B cell (primary cell): Measurements from ENCODE around the gene SEMA4G. TPM values are rescaled to one million over a fixed set of nuclear protein-coding genes. Genes with fewer than 3 reads are reported as not detected.

Source experiments
- ATAC-seq: fragments of 200-7000 bp; cut with Tn5 transposase; one replicate; pipeline ENCODE4 v1.10.0; 2021; ENCODE audit warnings: low read depth, mild to moderate bottlenecking, moderate number of reproducible peaks, moderate library complexity
- CTCF ChIA-PET: fragments of 350-600 bp; sonication (Branson Sonifier 250); formaldehyde crosslinking; loops from one replicate; lab custom pipeline; 2021; ENCODE audit warnings: antibody characterized with exemption, inconsistent platforms; lab: Charles Lee
- POLR2A ChIA-PET: fragments of 350-600 bp; sonication (Branson Sonifier 250); formaldehyde crosslinking; loops from one replicate; lab custom pipeline; 2021; ENCODE audit warnings: antibody characterized with exemption; lab: Charles Lee
- DNase-seq: peaks from one replicate; pipeline ENCODE4 v3.0.0; 2013
- H2AFZ ChIP-seq: 2 replicates; pipeline ENCODE4 v1.6.1; 2012; ENCODE audit warnings: mild to moderate bottlenecking, low read depth, low read length; ENCODE audit not compliant: insufficient read depth, poor library complexity, severe bottlenecking
- H3K27ac ChIP-seq, 2 donors: 1 replicate in 1 of 2; 2 replicates in 1 of 2; pipeline ENCODE4 v1.5.1; 2012 to 2013; ENCODE audit warnings: low read length in 2 of 2, mild to moderate bottlenecking in 2 of 2, moderate library complexity in 1 of 2
- H3K27me3 ChIP-seq, 4 experiments: fragments of 200-600 bp in 1 of 4; sonication (generic) in 1 of 4; replicated peaks in 1 of 4; 1 replicate in 2 of 4; 2 replicates in 2 of 4; pipeline versions ENCODE4 v1.6.1 to v1.7.0; 2013 to 2016; ENCODE audit warnings: low read length in 3 of 4, mild to moderate bottlenecking in 2 of 4, mixed read lengths in 1 of 4, moderate library complexity in 1 of 4; ENCODE audit not compliant: insufficient read depth in 4 of 4, control insufficient read depth in 3 of 4; ENCODE audit errors: control extremely low read depth in 1 of 4
- H3K36me3 ChIP-seq, 2 experiments: replicated peaks in 1 of 2; 1 replicate in 1 of 2; 2 replicates in 1 of 2; pipeline versions ENCODE4 v1.6.1 to v1.7.1; 2013; ENCODE audit warnings: low read length in 1 of 2; ENCODE audit not compliant: insufficient read depth in 2 of 2, control insufficient read depth in 1 of 2; ENCODE audit errors: control extremely low read depth in 1 of 2, extremely low read depth in 1 of 2
- H3K4me1 ChIP-seq, 2 donors: fragments of 200-600 bp in 1 of 2; sonication (generic) in 1 of 2; 1 replicate in 1 of 2; 2 replicates in 1 of 2; pipeline versions ENCODE4 v1.5.1 to v1.6.1; 2013 to 2017; ENCODE audit warnings: low read length in 2 of 2; ENCODE audit not compliant: control insufficient read depth in 2 of 2, insufficient read depth in 2 of 2
- H3K4me2 ChIP-seq: replicated peaks from 2 replicates; pipeline ENCODE3; 2012; ENCODE audit warnings: mild to moderate bottlenecking, low read depth, low read length; ENCODE audit not compliant: poor library complexity, severe bottlenecking
- H3K4me3 ChIP-seq, 5 experiments: fragments of 200-600 bp in 1 of 5; sonication (generic) in 1 of 5; 1 replicate in 3 of 5; 2 replicates in 2 of 5; pipeline versions ENCODE4 v1.5.1 to v1.7.0; 2011 to 2016; ENCODE audit warnings: low read length in 4 of 5, mild to moderate bottlenecking in 4 of 5, low read depth in 2 of 5, control low read depth in 1 of 5, moderate library complexity in 1 of 5; ENCODE audit not compliant: insufficient read depth in 1 of 5; ENCODE audit errors: control extremely low read depth in 1 of 5, extremely low read depth in 1 of 5
- H3K79me2 ChIP-seq: fragments of 200-600 bp; sonication (generic); one replicate; pipeline ENCODE4 v1.6.0; 2016; ENCODE audit warnings: low read length; ENCODE audit not compliant: control insufficient read depth, insufficient read depth
- H3K9ac ChIP-seq: fragments of 200-600 bp; sonication (generic); 2 replicates; pipeline ENCODE4 v1.6.1; 2017; ENCODE audit warnings: mild to moderate bottlenecking, low read length, moderate library complexity
- H3K9me3 ChIP-seq, 3 donors: one replicate each; pipeline versions ENCODE4 v1.6.1 to v1.7.1; 2013; ENCODE audit warnings: low read length in 2 of 3; ENCODE audit not compliant: control insufficient read depth in 2 of 3, insufficient read depth in 1 of 3; ENCODE audit errors: control extremely low read depth in 1 of 3
- H4K20me1 ChIP-seq: 2 replicates; pipeline ENCODE4 v1.6.0; 2012; ENCODE audit warnings: mild to moderate bottlenecking, low read length; ENCODE audit not compliant: insufficient read depth, control insufficient read depth, poor library complexity, severe bottlenecking
- H3K27ac Mint-ChIP-seq: one replicate; pipeline ENCODE4 v1.8.0; 2021; ENCODE audit warnings: mixed read lengths
- H3K27me3 Mint-ChIP-seq: one replicate; pipeline ENCODE4 v1.8.0; 2021; ENCODE audit warnings: mixed read lengths
- H3K4me1 Mint-ChIP-seq: one replicate; pipeline ENCODE4 v1.8.0; 2021; ENCODE audit warnings: mixed read lengths
- H3K4me3 Mint-ChIP-seq: one replicate; pipeline ENCODE4 v1.8.0; 2021; ENCODE audit warnings: mixed read lengths
- H3K9me3 Mint-ChIP-seq: one replicate; pipeline ENCODE4 v1.8.0; 2022; ENCODE audit warnings: mixed read lengths; ENCODE audit not compliant: insufficient read depth
- CTCF ChIP-seq: fragments of 200-600 bp; IDR thresholded peaks from one replicate; pipeline ENCODE4 v1.8.0; 2022; ENCODE audit warnings: antibody characterized with exemption, mild to moderate bottlenecking
- EZH2 ChIP-seq: IDR thresholded peaks from 2 replicates; pipeline ENCODE4 v1.6.1; 2012; ENCODE audit warnings: borderline replicate concordance, low read depth, mild to moderate bottlenecking, moderate library complexity, low read length; ENCODE audit not compliant: insufficient read depth, poor library complexity, severe bottlenecking
- WGBS: methylation state at CpG from one replicate; pipeline ENCODE4 v1.1.5; 2013; ENCODE audit warnings: missing lambda C conversion rate; ENCODE audit not compliant: insufficient coverage; 5-methylcytosine and 5-hydroxymethylcytosine counted together
- intact Hi-C: fragments of 100-400 bp; cut with micrococcal nuclease; formaldehyde crosslinking; loops from one replicate; pipeline ENCODE4 v1.10.0; 2022
- polyA plus RNA-seq: library from polyadenylated mRNA; depleted of rRNA; stranded (reverse); fragments of >200 nt; gene quantifications from 2 replicates; pipeline ENCODE4 v1.2.3, GENCODE V29; 2012
- total RNA-seq, 2 donors: library from RNA; stranded (reverse); fragments of 120-200 nt in 1 of 2; gene quantifications; 1 replicate in 1 of 2; 2 replicates in 1 of 2; pipeline versions ENCODE4 v1.2.3 to v1.2.4, GENCODE V29; 2013 to 2022

SEMA4G gene
- total and polyA plus RNA-seq, 2 donors (not counting 1 experiment from before 2014, with no cell fraction given), result 0.84 to 0.96 TPM

DNA sequence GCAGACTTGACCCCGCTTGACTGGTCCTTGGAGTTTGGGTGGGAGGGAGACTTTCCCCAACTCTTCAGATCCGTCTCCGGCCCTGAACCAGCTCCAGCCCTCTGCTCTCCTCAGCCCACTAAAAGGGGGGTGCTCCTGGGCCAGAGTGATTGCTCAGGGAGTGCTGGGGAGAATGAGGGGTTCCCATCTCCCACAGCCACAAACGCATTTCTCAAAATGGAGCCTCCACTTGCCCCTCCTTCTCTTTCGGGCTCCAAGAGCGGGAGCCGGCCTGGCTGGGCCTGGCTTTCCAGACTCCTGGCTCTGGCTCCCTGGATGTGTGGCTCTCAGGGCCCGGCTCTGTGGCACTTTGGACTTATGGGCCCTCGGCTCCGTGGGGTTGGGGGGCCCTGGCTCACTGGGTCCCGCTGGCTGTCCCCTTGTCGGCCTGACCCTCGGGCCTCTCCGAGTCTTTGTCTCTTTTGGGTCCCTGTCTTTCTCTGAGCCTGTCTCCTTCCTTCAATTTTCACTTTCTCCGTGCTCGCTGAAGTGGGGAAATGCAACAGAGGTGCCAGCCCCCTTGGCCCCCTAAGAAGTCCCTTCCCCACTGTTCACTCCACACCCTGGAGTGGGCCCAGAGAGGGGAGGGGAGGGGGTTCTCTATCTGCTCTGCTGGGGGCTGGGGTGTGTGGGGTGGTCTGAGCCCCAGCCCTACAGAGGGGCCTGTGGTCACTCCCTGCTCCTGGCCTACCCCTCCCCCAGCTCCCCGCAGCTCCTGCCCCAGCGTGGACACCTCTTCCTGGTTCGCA lies 31.0 kb downstream of the SEMA4G start:
- ATAC-seq, result no peak
- Mint-ChIP-seq H3K27me3 (no peaks in the 10 kb centered on the region), H3K4me1 (peaks cover 29% of the 10 kb centered on the region), H3K27ac (peak overlapping the region; percentile 64), H3K9me3 (no peaks in the 10 kb centered on the region), H3K4me3 (peak overlapping the region; percentile 79)
- Histone ChIP-seq H3K4me3 (peak overlapping the region in 4 of 5 experiments; percentile 47 to 86 (median 52)), H3K27me3 (peaks cover 0 to 2% (median 0%) of the 10 kb centered on the region in 4 experiments), H3K9ac (peak overlapping the region; percentile 59), H3K79me2 (no peaks in the 10 kb centered on the region), H3K27ac (no peak overlapping the region), H3K9me3 (no peaks in the 10 kb centered on the region), H3K4me2 (peak overlapping the region; percentile 95), H2AFZ (peak overlapping the region; percentile 60), H3K36me3 (peaks cover 0 to 10% of the 10 kb centered on the region in 2 experiments), H4K20me1 (peaks cover 25% of the 10 kb centered on the region), H3K4me1 (peaks cover 22 to 34% of the 10 kb centered on the region in 2 donors)
- POLR2A ChIA-PET, result no interaction called here
- WGBS, result 9% methylated on average over 11 of the region's 19 CpGs
- CTCF ChIA-PET, result interaction anchor here (0.6 to 8.4 kb wide), 6 partner anchors 9 to 71 kb away, joined by 3 to 70 read pairs (median 6); no protein-coding TSS in a partner anchor
- intact Hi-C loops, result no loop called here
- no peak for DNase-seq
- TF ChIP-seq EZH2, result no peak
- TF ChIP-seq CTCF, result no peak
